Ureter (tissue), 1 donor: ENCODE results near the gene TCF7. TPM values are rescaled to one million over a fixed set of nuclear protein-coding genes. Genes with fewer than 3 reads are reported as not detected.
A peak's percentile ranks its signal among the peaks of the same experiment; 100 is the strongest.

ENCODE experiments used
- DNase-seq: peaks from one replicate; pipeline ENCODE4 v3.0.0-alpha.2; 2020; ENCODE audit warnings: low spot score
- total RNA-seq: library from RNA; stranded (reverse); gene quantifications from one replicate; pipeline ENCODE4 v1.2.4, GENCODE V29; 2023
- donor health status: DM: yes; HTN: yes; CAD: no.

The TCF7 gene
- total RNA-seq, 1 donor from 2014 or later: 3.6 TPM

GRCh38 chr5:134090522-134090921 lies 24.0 kb upstream of the TCF7 start:
- DNase-seq: no peak

GRCh38 chr5:134091626-134092121 lies 22.8 kb upstream of the TCF7 start:
- DNase-seq: no peak

- no peak for DNase-seq
Measured at GRCh38 chr5:134092875-134093274, 21.6 kb upstream of the TCF7 start.

DNA sequence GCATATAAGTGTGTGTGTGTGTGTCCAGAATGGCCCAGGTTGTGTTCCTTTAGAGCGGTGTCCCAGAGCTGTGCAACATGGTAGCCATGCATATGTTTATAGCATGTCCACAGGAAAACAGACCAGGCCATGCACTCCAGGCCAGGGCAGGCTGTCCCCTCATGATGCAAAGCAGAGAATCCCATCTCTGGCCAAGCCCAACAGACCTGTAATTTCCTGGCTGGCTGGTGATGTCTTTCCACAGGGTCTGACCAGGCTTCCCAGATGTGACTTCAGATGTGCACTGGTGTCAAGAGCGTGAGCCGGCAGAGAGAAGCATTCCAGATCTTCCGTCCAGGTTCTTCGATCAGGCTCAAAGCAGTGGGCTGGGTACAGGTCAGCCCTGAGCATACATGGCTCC lies 21.1 kb upstream of the TCF7 start:
- no peak for DNase-seq

DNA sequence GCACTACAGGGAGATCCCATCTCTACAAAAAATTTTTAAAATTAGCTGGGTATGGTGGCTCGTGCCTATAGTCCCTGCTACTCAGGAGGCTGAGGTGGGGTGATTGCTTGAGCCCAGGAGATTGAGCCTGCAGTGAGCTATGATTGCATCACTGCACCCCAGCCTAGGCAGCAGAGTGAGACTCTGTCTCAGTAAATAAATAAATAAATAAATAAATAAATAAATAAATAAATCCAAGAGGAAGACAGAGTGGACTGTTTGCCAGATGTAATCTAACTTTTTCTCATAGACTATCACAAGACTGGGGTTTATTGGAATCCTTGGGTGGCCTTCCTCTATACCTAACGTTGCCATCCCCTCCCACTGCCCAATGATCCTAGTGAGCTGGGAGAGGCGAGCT lies 19.2 kb upstream of the TCF7 start:
- no peak for DNase-seq

GRCh38 chr5:134095887-134096589 lies 18.4 kb upstream of the TCF7 start:
- no peak for DNase-seq

DNA sequence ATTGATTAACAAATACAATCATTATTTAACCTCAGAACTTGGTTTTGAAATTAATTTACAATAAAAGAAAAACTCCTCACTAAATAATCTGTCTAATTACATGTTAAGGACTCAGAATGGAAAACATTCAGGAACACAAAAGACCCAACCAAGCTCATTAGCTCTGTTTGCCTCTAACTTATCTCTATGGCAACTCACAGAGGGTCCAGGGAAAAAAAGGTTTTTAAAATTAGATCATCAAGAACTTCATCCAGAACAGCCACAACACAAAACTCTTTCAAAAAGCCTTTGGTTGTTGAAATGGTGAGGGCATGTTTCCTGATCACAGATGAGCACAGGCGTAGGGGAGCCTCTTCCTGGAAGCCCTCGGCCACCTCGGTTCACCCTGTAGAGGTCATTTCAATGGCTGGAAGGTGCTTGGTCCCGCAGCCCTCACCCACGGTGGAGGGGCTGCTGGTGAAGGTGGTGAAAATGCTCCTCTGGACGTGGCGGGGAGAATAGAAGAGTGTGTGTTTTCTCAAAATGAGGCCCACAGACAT lies 17.2 kb upstream of the TCF7 start:
- DNase-seq: no peak

- DNase-seq: no peak
Measured at GRCh38 chr5:134098690-134099089, 15.8 kb upstream of the TCF7 start.

- DNase-seq: no peak
Measured at GRCh38 chr5:134099288-134099872, 15.1 kb upstream of the TCF7 start.

- no peak for DNase-seq
Measured at GRCh38 chr5:134099939-134100282, 14.6 kb upstream of the TCF7 start.

DNA sequence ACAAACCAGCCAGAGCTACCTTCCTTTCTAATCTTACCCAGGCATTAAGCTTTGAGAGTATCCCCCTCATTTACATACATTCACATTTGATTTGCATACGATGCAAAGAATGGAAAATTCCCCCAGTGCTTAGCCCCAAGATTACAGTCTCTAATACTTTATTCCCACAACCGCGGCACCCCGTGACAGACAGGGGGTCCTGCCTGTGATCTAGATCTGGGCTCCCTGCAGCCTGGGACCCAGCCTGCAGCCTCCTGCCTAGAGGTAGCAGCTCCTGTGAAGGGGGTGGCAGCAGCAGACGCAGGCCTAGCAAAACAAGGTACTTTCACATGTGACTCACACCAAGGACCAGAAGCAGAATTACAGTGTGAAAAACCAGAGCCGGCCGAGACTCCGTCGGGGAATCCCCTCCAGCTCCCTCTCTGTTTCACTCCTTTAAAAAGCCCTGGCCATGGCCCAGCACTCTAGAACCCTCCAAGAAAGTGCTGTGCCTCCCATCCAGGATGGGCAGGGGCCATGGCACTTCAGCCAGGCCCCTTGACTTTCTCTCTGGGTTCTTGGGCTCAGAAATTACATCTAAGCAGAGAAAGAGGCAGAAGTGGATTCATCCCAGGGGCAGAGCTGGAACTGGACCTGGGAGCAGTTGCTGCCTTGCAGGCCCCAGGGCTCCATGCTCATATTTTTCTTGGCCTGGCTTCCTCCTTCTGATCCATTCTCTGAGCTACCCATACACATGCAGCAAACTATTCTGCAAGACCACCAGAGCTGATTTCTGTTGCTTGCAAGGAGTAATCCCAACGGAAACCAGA lies 14.0 kb upstream of the TCF7 start:
- no peak for DNase-seq

DNA sequence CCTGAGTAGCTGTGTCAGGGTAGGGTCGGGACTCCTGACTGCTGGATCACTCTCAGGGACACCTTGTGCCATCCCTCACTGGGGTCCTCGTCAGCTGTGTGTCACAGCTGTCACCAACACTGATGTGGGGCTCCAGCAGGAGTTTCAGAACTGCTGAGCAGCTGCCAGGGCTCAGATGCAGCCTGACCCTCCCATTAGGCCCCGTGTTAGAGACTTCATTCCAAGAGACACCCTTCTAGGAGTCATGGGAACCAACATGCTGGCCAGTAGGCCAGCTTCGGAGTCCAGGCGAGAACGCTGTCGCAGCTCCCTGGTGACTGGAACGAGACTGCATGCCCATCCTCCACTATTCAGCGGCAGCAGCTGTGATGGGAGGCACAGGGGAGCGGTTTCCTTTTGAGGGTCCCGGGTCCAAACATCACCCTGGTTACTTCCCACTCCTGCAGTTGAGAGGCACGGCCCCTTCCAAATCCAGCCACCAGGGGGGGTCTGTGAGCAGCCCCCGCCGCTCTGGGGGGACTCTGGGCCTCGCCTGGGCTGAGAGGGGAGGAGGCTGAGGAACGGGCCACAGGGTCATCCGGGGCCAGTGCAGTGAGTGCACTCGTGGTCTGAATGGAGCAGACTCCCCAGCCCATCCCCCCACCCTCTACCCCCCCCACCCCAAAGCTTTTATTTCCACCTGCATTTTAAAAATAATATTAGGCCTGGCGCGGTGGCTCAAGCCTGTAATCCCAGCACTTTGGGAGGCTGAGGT lies 12.6 kb upstream of the TCF7 start:
- DNase-seq: peak; percentile 60

- no peak for DNase-seq
Measured at GRCh38 chr5:134103397-134103796, 11.1 kb upstream of the TCF7 start.

- DNase-seq: no peak
Measured at GRCh38 chr5:134103998-134104654, 10.4 kb upstream of the TCF7 start.

GRCh38 chr5:134106991-134107701 lies 7.3 kb upstream of the TCF7 start:
- no peak for DNase-seq

- no peak for DNase-seq
Measured at GRCh38 chr5:134107779-134108178, 6.7 kb upstream of the TCF7 start.

GRCh38 chr5:134110382-134110781 lies 4.1 kb upstream of the TCF7 start:
- DNase-seq: peak; percentile 64

DNA sequence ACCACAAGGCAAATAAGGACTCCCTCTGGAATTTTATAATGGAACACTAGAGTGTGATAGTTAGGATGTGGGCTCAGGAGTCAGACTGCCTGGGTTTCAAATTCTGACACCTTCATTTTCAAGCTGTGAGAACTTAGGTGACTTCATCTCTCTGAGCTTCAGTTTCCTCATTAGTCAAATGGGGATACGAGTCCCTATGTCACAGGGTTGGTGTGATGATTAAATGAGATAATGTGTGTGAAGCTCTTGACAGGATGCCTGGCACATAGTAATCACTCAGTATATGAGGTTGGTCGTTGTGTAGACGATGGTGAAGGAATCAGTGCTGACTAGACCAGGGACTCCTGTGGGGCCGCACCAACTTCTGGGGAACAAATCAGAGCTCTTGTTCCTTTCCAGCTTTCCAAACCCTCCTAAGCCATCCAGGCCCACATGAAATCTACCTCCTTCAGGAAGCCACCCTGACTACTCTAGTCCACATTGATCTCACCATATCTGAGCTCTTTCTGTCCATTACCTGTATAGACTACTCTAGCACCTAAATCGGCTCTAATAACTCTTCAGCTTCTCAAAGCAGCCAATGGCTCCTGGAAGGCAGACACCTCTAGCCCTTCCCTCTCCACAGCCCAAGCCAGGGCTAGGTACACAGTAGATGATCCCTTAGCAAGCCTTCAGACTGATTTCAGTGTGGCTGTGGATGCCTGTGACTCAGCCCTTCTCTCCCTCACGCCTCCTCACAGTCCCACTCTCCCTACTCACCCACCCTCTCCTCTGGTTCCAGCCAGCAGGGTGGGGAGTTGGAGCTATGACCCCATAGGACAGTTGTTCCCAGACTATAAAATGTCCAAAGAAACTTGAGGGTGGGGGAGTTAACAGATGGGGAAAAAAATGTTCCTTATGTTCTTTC lies 2.5 kb upstream of the TCF7 start:
- DNase-seq: no peak

GRCh38 chr5:134112726-134113362 lies 1.6 kb upstream of the TCF7 start:
- no peak for DNase-seq
